Activated CD8-positive, alpha-beta T cell treated with anti-CD3 and anti-CD28 coated beads for 36 hours (primary cell): ENCODE data around the gene NBPF26. TPM values are rescaled to one million over a fixed set of nuclear protein-coding genes. Genes with fewer than 3 reads are reported as not detected.
"Not testable (repeated sequence)": the region's sequence is repeated elsewhere in the genome, so short reads cannot be mapped to it uniquely, and the experiment has no call there.

Experiments
- ATAC-seq: fragments of 200-7000 bp; cut with Tn5 transposase; one replicate; pipeline ENCODE4 v1.10.0; 2021; ENCODE audit warnings: mild to moderate bottlenecking, moderate library complexity
- CTCF ChIA-PET: fragments of 350-600 bp; sonication (Branson Sonifier 250); formaldehyde crosslinking; loops from one replicate; lab custom pipeline; 2021; ENCODE audit warnings: antibody characterized with exemption; lab: Charles Lee
- POLR2A ChIA-PET: fragments of 350-600 bp; sonication (Branson Sonifier 250); formaldehyde crosslinking; loops from one replicate; lab custom pipeline; 2021; ENCODE audit warnings: antibody characterized with exemption; lab: Charles Lee
- DNase-seq: peaks from one replicate; pipeline ENCODE4 v3.0.0-alpha.2; 2020
- H3K27ac Mint-ChIP-seq: one replicate; pipeline ENCODE4 v1.8.0; 2021; ENCODE audit warnings: mild to moderate bottlenecking, mixed read lengths
- H3K27me3 Mint-ChIP-seq: one replicate; pipeline ENCODE4 v1.8.0; 2021; ENCODE audit warnings: mixed read lengths
- H3K36me3 Mint-ChIP-seq: one replicate; pipeline ENCODE4 v1.8.0; 2021; ENCODE audit warnings: low read depth, mixed read lengths
- H3K4me1 Mint-ChIP-seq: one replicate; pipeline ENCODE4 v1.8.0; 2021; ENCODE audit warnings: low read depth, mixed read lengths
- H3K4me3 Mint-ChIP-seq: one replicate; pipeline ENCODE4 v1.8.0; 2021; ENCODE audit warnings: mild to moderate bottlenecking, moderate library complexity, mixed read lengths
- H3K9me3 Mint-ChIP-seq: one replicate; pipeline ENCODE4 v1.8.0; 2021; ENCODE audit warnings: mixed read lengths
- intact Hi-C: fragments of 100-400 bp; cut with micrococcal nuclease; formaldehyde crosslinking; loops from one replicate; pipeline ENCODE4 v1.10.0; 2022
- total RNA-seq, 2 experiments: library from RNA; stranded (reverse); gene quantifications; one replicate each; pipeline ENCODE4 v1.2.3, GENCODE V29; 2021
- TF ChIP-seq, protein P1 (sequence below): fragments of 200-600 bp; IDR thresholded peaks from one replicate; pipeline ENCODE4 v1.8.0; 2022; ENCODE audit warnings: antibody characterized with exemption, mild to moderate bottlenecking

The NBPF26 gene
- total RNA-seq, 2 experiments from 2014 or later, result 18.7 to 20.7 TPM

DNA sequence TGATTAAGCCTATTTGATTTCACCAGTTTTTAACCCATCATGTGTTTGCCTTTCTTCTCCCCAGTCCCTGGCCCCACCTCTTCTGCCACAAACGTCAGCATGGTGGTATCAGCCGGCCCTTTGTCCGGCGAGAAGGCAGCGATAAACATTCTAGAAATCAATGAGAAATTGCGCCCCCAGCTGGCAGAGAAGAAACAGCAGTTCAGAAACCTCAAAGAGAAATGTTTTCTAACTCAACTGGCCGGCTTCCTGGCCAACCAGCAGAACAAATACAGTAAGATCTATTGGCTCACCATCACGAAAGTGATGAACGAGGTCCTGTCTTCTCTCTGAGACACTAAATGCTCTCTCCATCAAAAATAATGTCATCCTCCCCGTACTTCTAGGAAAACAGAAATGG lies 88.1 kb downstream of the NBPF26 start:
- POLR2A ChIA-PET, H3K27ac Mint-ChIP-seq: not testable (repeated sequence)

DNA sequence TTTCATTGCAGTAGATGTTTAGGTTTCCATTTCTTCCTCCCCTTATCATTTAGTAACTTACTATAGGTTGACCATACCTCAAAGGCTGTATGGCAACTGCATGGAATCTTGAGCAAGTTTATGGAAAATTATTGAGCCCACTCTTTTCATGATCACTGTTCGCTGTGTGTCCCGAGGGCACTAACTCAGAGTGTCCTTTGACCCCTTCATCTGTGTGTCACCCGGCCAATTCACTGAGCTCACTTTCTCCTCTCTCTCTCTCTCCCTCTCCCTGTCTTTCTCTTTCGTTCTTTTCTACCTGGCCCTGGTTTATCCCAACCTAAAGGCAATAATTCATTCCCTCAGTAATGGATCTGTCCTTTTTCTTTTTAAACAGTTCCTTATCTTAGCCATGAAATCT lies 101.3 kb downstream of the NBPF26 start:
- H3K36me3 Mint-ChIP-seq, H3K4me3 Mint-ChIP-seq, ATAC-seq, H3K4me1 Mint-ChIP-seq, H3K27me3 Mint-ChIP-seq, POLR2A ChIA-PET, H3K27ac Mint-ChIP-seq, CTCF ChIA-PET, DNase-seq, H3K9me3 Mint-ChIP-seq, intact Hi-C loops: not testable (repeated sequence)

More for the DNA sequence above, 88.1 kb downstream of the NBPF26 start:
- H3K4me3 Mint-ChIP-seq, H3K36me3 Mint-ChIP-seq, CTCF ChIA-PET, H3K4me1 Mint-ChIP-seq, H3K9me3 Mint-ChIP-seq, H3K27me3 Mint-ChIP-seq, ATAC-seq, intact Hi-C loops: not testable (repeated sequence)
- TF ChIP-seq, protein P1, sequence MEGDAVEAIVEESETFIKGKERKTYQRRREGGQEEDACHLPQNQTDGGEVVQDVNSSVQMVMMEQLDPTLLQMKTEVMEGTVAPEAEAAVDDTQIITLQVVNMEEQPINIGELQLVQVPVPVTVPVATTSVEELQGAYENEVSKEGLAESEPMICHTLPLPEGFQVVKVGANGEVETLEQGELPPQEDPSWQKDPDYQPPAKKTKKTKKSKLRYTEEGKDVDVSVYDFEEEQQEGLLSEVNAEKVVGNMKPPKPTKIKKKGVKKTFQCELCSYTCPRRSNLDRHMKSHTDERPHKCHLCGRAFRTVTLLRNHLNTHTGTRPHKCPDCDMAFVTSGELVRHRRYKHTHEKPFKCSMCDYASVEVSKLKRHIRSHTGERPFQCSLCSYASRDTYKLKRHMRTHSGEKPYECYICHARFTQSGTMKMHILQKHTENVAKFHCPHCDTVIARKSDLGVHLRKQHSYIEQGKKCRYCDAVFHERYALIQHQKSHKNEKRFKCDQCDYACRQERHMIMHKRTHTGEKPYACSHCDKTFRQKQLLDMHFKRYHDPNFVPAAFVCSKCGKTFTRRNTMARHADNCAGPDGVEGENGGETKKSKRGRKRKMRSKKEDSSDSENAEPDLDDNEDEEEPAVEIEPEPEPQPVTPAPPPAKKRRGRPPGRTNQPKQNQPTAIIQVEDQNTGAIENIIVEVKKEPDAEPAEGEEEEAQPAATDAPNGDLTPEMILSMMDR, result peak; percentile 59
- peak; percentile 60 for DNase-seq

DNA sequence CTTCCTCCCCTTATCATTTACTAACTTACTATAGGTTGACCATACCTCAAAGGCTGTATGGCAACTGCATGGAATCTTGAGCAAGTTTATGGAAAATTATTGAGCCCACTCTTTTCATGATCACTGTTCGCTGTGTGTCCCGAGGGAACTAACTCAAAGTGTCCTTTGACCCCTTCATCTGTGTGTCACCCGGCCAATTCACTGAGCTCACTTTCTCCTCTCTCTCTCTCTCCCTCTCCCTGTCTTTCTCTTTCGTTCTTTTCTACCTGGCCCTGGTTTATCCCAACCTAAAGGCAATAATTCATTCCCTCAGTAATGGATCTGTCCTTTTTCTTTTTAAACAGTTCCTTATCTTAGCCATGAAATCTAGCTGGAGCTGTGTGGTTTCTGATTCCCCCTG lies 102.9 kb downstream of the NBPF26 start:
- H3K27me3 Mint-ChIP-seq, H3K4me3 Mint-ChIP-seq, H3K36me3 Mint-ChIP-seq, POLR2A ChIA-PET, ATAC-seq, intact Hi-C loops, H3K27ac Mint-ChIP-seq, CTCF ChIA-PET, DNase-seq, H3K9me3 Mint-ChIP-seq, H3K4me1 Mint-ChIP-seq: not testable (repeated sequence)

DNA sequence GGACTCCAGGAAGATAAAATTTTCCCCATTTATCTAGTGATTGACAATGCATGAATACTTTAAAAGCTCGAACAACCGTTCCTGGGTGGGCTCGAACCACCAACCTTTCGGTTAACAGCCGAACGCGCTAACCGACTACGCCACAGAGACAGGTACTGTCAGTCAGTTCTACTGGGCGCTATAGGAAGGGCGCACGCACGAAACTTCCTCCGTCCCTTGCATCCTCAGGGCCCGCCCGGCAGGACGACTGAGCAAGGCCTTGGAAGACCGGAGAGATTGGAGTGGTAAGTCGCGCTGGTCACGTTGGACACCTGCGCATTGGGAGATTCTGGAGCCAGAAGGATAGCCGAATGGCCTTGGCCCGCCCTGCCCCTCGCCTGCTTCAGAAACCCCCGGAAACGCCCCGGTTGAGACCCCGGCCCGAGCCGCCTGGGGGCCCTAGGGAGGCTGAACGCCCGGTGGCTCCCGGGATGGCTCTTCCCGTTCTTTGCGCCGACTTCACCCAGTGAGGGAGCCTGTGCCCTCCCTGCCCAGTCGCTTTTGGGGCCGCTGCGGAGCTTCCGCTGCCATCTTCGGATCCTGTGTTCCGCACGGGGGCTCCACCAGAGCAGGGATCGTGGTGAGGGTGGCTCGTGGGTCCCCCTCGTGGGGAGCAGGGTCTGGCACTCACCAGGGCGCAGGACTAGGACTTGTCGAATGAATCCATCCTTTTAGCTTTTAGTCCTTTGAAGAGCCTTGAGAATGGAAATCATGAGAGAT lies 120.6 kb downstream of the NBPF26 start:
- peak; percentile 88 for DNase-seq
- H3K9me3 Mint-ChIP-seq, H3K36me3 Mint-ChIP-seq, CTCF ChIA-PET, ATAC-seq, intact Hi-C loops, H3K4me1 Mint-ChIP-seq, H3K27me3 Mint-ChIP-seq, POLR2A ChIA-PET: not testable (repeated sequence)
- Mint-ChIP-seq H3K4me3 (peak overlapping the region; percentile 89), H3K27ac (peak overlapping the region; percentile 96)
- TF ChIP-seq, protein P1, result peak; percentile 24

DNA sequence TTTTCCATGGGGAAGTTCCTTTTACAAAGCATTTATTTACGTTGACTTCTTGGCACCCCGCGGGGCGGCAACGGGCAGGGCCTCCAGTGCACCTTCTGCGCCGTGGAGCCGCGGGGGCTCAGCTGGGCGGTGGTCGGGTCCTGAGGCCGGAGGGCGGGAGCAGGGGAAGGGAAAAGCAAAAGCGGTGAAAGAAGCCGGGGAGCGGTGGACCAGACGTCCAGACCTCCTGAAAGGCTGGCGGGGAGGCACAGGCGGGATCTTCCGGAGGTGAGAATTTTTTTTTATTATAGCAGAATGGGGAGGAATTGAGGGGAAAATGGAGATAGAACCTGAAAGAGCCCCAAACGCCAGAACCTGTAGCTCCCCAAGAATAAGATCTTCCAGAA lies 121.2 kb downstream of the NBPF26 start:
- POLR2A ChIA-PET, H3K4me1 Mint-ChIP-seq, CTCF ChIA-PET, ATAC-seq, H3K9me3 Mint-ChIP-seq, H3K36me3 Mint-ChIP-seq, intact Hi-C loops, H3K27me3 Mint-ChIP-seq, DNase-seq: not testable (repeated sequence)
- Mint-ChIP-seq H3K27ac (peak overlapping the region; percentile 87), H3K4me3 (peak overlapping the region; percentile 89)

DNA sequence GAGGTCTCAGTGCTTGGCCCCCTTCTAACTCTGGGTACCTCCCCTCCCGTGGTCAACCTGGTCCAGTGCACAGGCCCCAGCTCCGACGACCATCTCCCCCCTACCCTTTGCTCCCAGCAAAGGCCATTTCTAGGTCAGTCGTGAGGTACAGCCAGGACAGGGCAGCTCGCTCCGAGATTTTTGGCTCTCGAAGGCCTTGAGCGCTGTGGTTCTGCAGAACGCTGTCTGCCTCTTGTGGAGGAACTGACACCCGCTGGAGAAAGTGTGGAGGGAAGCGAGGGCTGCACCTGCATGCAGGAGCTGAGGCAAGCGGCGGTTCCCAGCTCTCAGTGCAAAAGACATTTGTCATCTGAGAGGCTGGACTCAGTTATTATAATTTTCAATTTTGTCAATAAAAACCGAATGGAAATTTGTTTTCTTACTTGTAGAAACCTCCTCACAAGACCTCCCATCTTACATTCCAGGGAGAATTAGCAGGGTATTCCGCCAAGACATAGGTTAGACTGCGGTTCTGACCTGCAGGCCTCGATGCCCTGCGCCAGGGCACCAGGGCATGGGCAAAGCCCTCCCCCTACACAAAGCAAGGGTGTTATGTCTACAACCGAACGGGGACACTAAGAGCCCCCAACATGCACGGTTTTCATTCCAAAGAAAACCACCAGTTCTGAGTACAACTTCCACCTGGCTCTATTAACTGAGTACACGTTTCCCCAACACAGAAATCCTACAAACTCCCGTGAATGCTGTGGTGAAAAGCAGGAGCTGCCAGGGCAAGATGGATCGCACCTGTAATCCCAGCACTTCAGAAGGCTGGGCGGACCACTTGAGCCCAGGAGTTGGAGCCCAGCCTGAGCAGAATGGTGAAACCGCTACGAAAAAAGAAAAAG lies 125.9 kb downstream of the NBPF26 start:
- ATAC-seq, result peak; percentile 2
- H3K9me3 Mint-ChIP-seq, CTCF ChIA-PET, intact Hi-C loops, H3K27me3 Mint-ChIP-seq, H3K36me3 Mint-ChIP-seq: not testable (repeated sequence)
- DNase-seq, result peak; percentile 56
- peak overlapping the region; percentile 95 for H3K27ac Mint-ChIP-seq
- H3K4me3 Mint-ChIP-seq, result peak overlapping the region; percentile 79
- H3K4me1 Mint-ChIP-seq, result peaks cover 16% of the 10 kb centered on the region
- POLR2A ChIA-PET, result interaction anchor here (1.3 kb wide), 1 partner anchor 93 kb away, joined by 22 read pairs; no protein-coding TSS in a partner anchor

DNA sequence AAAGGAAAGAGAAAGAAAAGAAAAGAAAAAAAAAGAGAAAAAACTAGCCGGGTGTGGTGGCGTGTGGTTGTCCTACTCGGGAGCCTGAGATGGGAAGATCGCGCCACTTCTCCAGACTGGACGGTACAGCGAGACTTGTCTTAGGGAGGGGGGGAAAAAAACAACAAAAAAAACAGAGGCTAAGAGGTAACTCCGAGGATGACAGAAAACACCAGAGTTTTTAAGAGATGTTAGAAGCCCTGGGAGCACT lies 126.5 kb downstream of the NBPF26 start:
- Mint-ChIP-seq H3K4me1 (peaks cover 22% of the 10 kb centered on the region), H3K27ac (peak overlapping the region; percentile 95), H3K4me3 (peak overlapping the region; percentile 79)
- DNase-seq, CTCF ChIA-PET, H3K27me3 Mint-ChIP-seq, H3K9me3 Mint-ChIP-seq, H3K36me3 Mint-ChIP-seq, ATAC-seq, intact Hi-C loops: not testable (repeated sequence)
- POLR2A ChIA-PET, result interaction anchor here (1.3 kb wide), 1 partner anchor 92 kb away, joined by 22 read pairs; no protein-coding TSS in a partner anchor

DNA sequence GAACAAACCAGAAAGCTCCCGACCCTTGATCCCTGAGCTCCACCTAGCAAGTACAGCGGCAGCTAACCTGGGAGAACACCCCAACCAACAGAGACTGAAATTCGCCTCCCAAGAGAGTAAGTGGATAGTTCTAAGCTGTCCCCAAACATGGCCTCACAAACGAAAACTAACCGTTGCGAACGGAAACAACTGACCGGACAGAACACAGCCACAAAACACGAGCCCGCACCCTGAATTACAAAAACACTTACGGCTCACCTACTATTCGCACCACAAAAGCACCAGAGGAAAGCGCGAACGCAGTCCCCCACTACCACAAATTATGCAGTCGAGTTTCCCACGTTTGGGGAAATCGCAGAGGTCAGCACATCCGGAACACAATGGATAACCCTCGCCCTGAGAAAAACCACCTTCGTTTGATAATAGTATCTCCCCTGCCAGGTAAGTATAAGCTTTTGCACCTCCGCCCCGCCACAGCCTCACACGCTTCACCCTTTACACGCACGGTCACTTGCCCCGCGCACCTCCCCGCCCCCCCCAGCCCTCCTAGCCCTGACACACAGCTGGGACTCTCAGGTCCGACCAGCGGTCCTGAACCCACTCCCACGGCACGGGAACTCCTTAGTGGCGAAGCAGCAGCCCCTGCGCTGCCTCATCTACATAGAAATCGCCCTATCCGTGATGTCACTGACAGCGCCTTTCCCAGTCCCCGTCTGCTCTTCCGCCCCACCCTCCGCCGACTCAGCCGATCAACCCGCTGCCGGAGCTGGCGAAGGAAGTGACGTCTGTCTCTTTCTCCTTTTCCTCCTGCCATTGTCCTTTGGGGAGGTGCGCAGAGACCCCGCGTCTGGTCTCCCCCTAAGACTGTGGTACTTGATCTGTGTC lies 127.0 kb downstream of the NBPF26 start:
- CTCF ChIA-PET, H3K9me3 Mint-ChIP-seq, H3K36me3 Mint-ChIP-seq, H3K27me3 Mint-ChIP-seq, intact Hi-C loops: not testable (repeated sequence)
- ATAC-seq, result peak; percentile 80
- H3K4me1 Mint-ChIP-seq, result peaks cover 25% of the 10 kb centered on the region
- H3K27ac Mint-ChIP-seq, result peak overlapping the region; percentile 95
- POLR2A ChIA-PET, result interaction anchor here (1.3 kb wide), 1 partner anchor 91 kb away, joined by 22 read pairs; no protein-coding TSS in a partner anchor
- peak overlapping the region; percentile 79 for H3K4me3 Mint-ChIP-seq
- peak; percentile 93 for DNase-seq

DNA sequence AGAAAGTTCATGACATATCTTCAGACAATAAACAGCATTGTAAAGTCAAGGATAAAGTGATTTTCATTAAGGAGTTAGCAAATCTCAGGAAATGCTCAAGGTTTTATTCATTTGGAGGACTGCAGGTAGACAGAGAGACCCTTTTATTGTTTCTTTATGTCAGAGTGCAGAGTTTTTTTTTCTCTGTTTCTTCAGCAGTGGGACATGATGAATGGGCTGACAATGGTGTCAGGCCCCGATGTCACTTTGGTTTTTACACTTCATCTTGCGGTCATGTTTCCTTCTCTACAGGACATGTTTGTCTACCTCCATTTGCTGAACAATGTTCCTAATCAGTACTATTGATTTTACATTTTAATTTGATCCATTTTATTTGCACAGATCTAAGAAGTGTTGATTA lies 134.4 kb downstream of the NBPF26 start:
- DNase-seq, POLR2A ChIA-PET: not testable (repeated sequence)

More for the DNA sequence above, 134.4 kb downstream of the NBPF26 start:
- ATAC-seq, H3K4me3 Mint-ChIP-seq, H3K9me3 Mint-ChIP-seq, H3K27ac Mint-ChIP-seq, H3K36me3 Mint-ChIP-seq, CTCF ChIA-PET, intact Hi-C loops, H3K27me3 Mint-ChIP-seq: not testable (repeated sequence)
- peaks cover 17% of the 10 kb centered on the region for H3K4me1 Mint-ChIP-seq
